Gastroesophageal sphincter (tissue), 4 donors: Measurements from ENCODE around the gene CD40. TPM values are rescaled to one million over a fixed set of nuclear protein-coding genes. Genes with fewer than 3 reads are reported as not detected.

Source experiments
- ATAC-seq: fragments of 150-250 bp; one replicate; pipeline ENCODE4 v1.9.1; 2016; ENCODE audit warnings: mild to moderate bottlenecking, moderate library complexity
- H3K27ac ChIP-seq, 4 donors: fragments of 200-600 bp; sonication (generic) in 3 of 4; 1 replicate in 3 of 4; 2 replicates in 1 of 4; pipeline ENCODE4 v1.5.1; 2016 to 2019
- H3K27me3 ChIP-seq: fragments of 200-600 bp; sonication (generic); one replicate; pipeline ENCODE4 v1.5.1; 2019
- H3K36me3 ChIP-seq, 2 donors: fragments of 200-600 bp; sonication (generic); one replicate each; pipeline ENCODE4 v1.5.1; 2019; ENCODE audit warnings: control low read depth in 1 of 2
- H3K4me1 ChIP-seq, 3 donors: fragments of 200-600 bp; sonication (generic); 1 replicate in 2 of 3; 2 replicates in 1 of 3; pipeline ENCODE4 v1.5.1; 2016 to 2019; ENCODE audit warnings: control low read depth in 2 of 3
- H3K4me3 ChIP-seq, 2 donors: fragments of 200-600 bp; sonication (generic); one replicate each; pipeline ENCODE4 v1.5.1; 2019; ENCODE audit warnings: mild to moderate bottlenecking in 1 of 2, moderate library complexity in 1 of 2
- H3K9me3 ChIP-seq, 3 donors: fragments of 200-600 bp; sonication (generic); one replicate each; pipeline ENCODE4 v1.5.1; 2017 to 2019; ENCODE audit warnings: control low read depth in 2 of 3
- EP300 ChIP-seq: sonication (generic); formaldehyde crosslinking; IDR thresholded peaks from one replicate; pipeline ENCODE4 v1.6.1; 2017; ENCODE audit warnings: antibody characterized with exemption, mild to moderate bottlenecking
- POLR2A ChIP-seq, 2 donors: fragments of 450-650 bp; IDR thresholded peaks; one replicate each; pipeline ENCODE4 v1.6.1; 2017; ENCODE audit warnings: antibody characterized with exemption in 2 of 2, mild to moderate bottlenecking in 2 of 2, moderate library complexity in 1 of 2
- POLR2AphosphoS5 ChIP-seq: sonication (generic); formaldehyde crosslinking; IDR thresholded peaks from one replicate; pipeline ENCODE4 v1.6.1; 2017; ENCODE audit warnings: antibody characterized with exemption
- WGBS, 2 donors: methylation state at CpG; one replicate each; pipeline ENCODE4 v1.1.5; 2018; ENCODE audit warnings: low coverage in 1 of 2; 5-methylcytosine and 5-hydroxymethylcytosine counted together
- total RNA-seq, 4 donors: library from RNA; depleted of rRNA; stranded (reverse); fragments of >200 nt; gene quantifications; one replicate each; pipeline ENCODE4 v1.1.0, GENCODE V29; 2016
- TF ChIP-seq, protein P1 (sequence below), 4 experiments: fragments of 200-600 bp in 2 of 4; fragments of 450-650 bp in 2 of 4; sonication (generic) in 1 of 4; IDR thresholded peaks; one replicate each; pipeline ENCODE4 v1.5.1; 2017 to 2019; ENCODE audit warnings: antibody characterized with exemption in 4 of 4, mild to moderate bottlenecking in 2 of 4, moderate library complexity in 2 of 4

The CD40 gene
- total RNA-seq, 4 donors from 2014 or later: 13.7 to 16.6 (median 13.9) TPM

DNA sequence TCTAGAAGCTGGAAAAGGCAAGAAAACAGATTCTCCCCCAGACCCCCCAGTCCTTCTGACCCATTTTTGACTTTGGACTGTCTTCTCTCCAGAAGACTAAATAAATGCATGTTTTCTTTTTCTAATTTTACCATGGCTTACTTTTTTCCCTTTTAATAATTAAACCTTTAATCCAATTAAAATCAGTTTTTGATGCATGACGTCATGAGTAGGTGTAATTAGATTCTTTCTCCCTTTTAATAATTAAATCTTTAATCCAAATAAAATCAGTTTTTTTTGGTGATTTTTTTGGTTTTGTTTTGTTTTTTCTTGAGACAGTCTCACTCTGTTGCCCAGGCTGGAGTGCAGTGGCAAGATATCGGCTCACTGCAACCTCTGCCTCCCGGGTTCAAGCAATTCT, 15.2 kb upstream of the CD40 start:
- no peaks in the 10 kb centered on the region for H3K36me3 ChIP-seq
- H3K27ac ChIP-seq: no peak overlapping the region
- TF ChIP-seq, protein P1, sequence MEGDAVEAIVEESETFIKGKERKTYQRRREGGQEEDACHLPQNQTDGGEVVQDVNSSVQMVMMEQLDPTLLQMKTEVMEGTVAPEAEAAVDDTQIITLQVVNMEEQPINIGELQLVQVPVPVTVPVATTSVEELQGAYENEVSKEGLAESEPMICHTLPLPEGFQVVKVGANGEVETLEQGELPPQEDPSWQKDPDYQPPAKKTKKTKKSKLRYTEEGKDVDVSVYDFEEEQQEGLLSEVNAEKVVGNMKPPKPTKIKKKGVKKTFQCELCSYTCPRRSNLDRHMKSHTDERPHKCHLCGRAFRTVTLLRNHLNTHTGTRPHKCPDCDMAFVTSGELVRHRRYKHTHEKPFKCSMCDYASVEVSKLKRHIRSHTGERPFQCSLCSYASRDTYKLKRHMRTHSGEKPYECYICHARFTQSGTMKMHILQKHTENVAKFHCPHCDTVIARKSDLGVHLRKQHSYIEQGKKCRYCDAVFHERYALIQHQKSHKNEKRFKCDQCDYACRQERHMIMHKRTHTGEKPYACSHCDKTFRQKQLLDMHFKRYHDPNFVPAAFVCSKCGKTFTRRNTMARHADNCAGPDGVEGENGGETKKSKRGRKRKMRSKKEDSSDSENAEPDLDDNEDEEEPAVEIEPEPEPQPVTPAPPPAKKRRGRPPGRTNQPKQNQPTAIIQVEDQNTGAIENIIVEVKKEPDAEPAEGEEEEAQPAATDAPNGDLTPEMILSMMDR (IDR thresholded peaks at IDR 0.05): no peak
- no peak for TF ChIP-seq EP300
- no peak for TF ChIP-seq POLR2A (IDR thresholded peaks at IDR 0.05)
- no peak for TF ChIP-seq POLR2AphosphoS5
- 79 to 80% methylated on average over 1 to 3 of the region's 3 CpGs for WGBS, 2 donors
- peaks cover 0 to 9% (median 0%) of the 10 kb centered on the region in 3 donors for H3K9me3 ChIP-seq
- H3K4me3 ChIP-seq: no peak overlapping the region
- no peaks in the 10 kb centered on the region for H3K4me1 ChIP-seq
- H3K27me3 ChIP-seq: peaks cover 84% of the 10 kb centered on the region
- no peak for ATAC-seq

DNA sequence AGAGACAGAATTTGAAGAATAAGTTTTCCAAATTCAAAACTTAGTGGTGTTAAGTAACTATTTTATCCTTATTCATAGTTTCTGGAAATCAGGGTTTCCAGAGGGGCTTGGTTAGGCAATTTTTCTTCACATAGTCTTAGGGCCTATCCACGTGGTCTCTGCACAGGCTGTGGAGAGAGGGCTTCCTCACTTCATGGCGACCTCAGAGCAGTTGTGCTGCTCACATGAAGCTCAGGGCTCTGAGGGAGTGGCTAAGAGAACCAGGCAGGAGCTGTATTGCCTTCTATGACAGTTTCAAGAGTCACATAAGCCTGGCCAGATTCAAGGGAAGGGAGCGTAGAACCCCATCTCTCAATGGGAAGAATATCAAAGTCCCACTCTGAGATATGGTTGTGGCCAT, 13.9 kb upstream of the CD40 start:
- Histone ChIP-seq H3K27ac (no peak overlapping the region), H3K4me3 (no peak overlapping the region), H3K4me1 (no peaks in the 10 kb centered on the region), H3K9me3 (peaks cover 0 to 9% (median 0%) of the 10 kb centered on the region in 3 donors), H3K36me3 (no peaks in the 10 kb centered on the region), H3K27me3 (peaks cover 90% of the 10 kb centered on the region)
- 62 to 90% methylated on average over 2 of the region's 3 CpGs for WGBS, 2 donors
- TF ChIP-seq POLR2AphosphoS5: no peak
- TF ChIP-seq POLR2A (IDR thresholded peaks at IDR 0.05): no peak
- no peak for TF ChIP-seq EP300
- TF ChIP-seq, protein P1 (IDR thresholded peaks at IDR 0.05): no peak
- no peak for ATAC-seq

DNA sequence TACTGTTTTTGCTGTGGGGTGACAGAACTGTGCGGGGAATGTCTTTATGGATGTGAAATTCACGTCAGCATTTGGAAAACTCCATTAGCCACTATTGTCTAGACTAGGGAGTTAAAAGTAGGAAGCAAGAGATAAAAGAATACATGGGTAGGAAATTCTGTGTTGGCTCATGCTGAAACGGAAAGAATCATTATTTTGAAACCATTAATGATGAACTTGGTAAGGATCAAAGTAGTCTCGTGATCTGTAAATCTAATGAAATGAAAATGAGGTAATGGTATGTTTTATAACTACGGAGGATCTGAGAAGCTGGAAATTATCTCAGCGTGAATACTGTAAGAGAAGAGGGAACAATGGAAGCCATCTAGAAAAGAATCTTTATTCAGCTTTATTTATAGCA, 11.1 kb upstream of the CD40 start:
- peaks cover 0 to 9% (median 0%) of the 10 kb centered on the region in 3 donors for H3K9me3 ChIP-seq
- no peak for ATAC-seq
- TF ChIP-seq, protein P1 (IDR thresholded peaks at IDR 0.05): no peak
- no peak for TF ChIP-seq EP300
- TF ChIP-seq POLR2AphosphoS5: no peak
- no peak for TF ChIP-seq POLR2A (IDR thresholded peaks at IDR 0.05)
- H3K27me3 ChIP-seq: peaks cover 70% of the 10 kb centered on the region
- 55 to 58% methylated on average over 6 of the region's 6 CpGs for WGBS, 2 donors
- H3K4me1 ChIP-seq: no peaks in the 10 kb centered on the region
- H3K27ac ChIP-seq: no peak overlapping the region
- no peaks in the 10 kb centered on the region for H3K36me3 ChIP-seq
- no peak overlapping the region for H3K4me3 ChIP-seq

DNA sequence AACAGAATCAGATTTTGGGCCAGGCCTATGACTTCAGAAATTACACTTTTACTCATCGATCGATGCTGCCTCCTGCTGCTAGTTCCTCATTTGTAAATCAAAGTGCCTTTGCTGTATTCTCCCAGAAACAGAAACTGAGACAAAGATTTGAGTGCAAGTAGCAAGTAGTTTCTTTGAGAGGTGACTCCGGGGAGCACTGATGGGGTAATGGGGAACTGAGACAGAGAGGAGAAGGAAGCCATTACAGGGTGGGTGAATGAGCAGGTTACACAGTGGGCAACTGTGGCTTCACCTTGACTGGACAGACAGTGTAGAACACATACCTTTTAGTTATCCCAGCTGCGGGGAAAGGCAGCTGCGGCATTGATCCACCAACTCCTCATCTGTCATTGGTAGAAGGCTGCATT, 9.7 kb upstream of the CD40 start:
- TF ChIP-seq POLR2A (IDR thresholded peaks at IDR 0.05) (no peak), EP300 (no peak), POLR2AphosphoS5 (no peak)
- TF ChIP-seq, protein P1 (IDR thresholded peaks at IDR 0.05): no peak
- no peak overlapping the region for H3K4me3 ChIP-seq
- WGBS, 2 donors: 64 to 77% methylated on average over 3 to 5 of the region's 5 CpGs
- H3K27ac ChIP-seq: no peak overlapping the region
- H3K4me1 ChIP-seq: no peaks in the 10 kb centered on the region
- no peaks in the 10 kb centered on the region for H3K36me3 ChIP-seq
- no peaks in the 10 kb centered on the region for H3K9me3 ChIP-seq
- peaks cover 57% of the 10 kb centered on the region for H3K27me3 ChIP-seq
- no peak for ATAC-seq

DNA sequence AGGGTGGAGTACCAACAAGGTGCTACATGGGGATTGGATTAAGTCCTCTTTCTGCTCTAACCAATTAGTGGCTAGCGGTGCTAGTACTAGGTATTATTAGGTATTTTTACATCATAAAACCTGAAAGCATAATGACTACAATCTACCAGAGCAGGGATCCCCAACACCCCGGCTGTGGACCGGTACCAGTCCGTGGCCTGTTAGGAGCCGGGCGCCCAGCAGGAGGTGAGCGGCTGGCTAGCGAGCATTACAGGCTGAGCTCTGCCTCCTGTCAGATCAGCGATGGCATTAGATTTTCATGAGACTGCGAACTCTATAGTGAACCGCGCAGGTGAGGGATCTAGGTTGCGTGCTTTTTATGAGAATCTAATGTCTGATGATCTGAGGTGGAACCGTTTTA, 9.1 kb upstream of the CD40 start:
- no peak for ATAC-seq
- Histone ChIP-seq H3K36me3 (no peaks in the 10 kb centered on the region), H3K9me3 (no peaks in the 10 kb centered on the region)

More for the DNA sequence above, 9.1 kb upstream of the CD40 start:
- Histone ChIP-seq H3K27me3 (peaks cover 54% of the 10 kb centered on the region), H3K27ac (no peak overlapping the region), H3K4me1 (no peaks in the 10 kb centered on the region), H3K4me3 (no peak overlapping the region)
- TF ChIP-seq EP300 (no peak), POLR2AphosphoS5 (no peak), POLR2A (IDR thresholded peaks at IDR 0.05) (no peak)
- TF ChIP-seq, protein P1 (IDR thresholded peaks at IDR 0.05): no peak
- 85 to 100% methylated on average over 1 to 12 of the region's 14 CpGs for WGBS, 2 donors
